NB4 (cell line): Measurements from ENCODE around the gene AVPR1A.

ENCODE experiments used
- DNase-seq: peaks from one replicate; pipeline ENCODE4 v3.0.0; 2010; ENCODE audit warnings: low read depth
- H3K4me3 ChIP-seq: one replicate; pipeline ENCODE4 v1.5.1; 2011; ENCODE audit warnings: mild to moderate bottlenecking, low read depth, low read length, moderate library complexity
- MYC ChIP-seq: IDR thresholded peaks from 2 replicates; pipeline ENCODE4 v1.6.1; 2011; ENCODE audit warnings: low read depth, low read length
- POLR2A ChIP-seq: IDR thresholded peaks from 2 replicates; pipeline ENCODE4 v1.6.1; 2011; ENCODE audit warnings: mild to moderate bottlenecking; ENCODE audit not compliant: insufficient read length; ENCODE audit errors: extremely low read depth
- TF ChIP-seq, protein P1 (sequence below): IDR thresholded peaks from 2 replicates; pipeline ENCODE4 v1.6.1; 2011; ENCODE audit warnings: low read depth, low read length
- TF ChIP-seq, protein P2 (sequence below): IDR thresholded peaks from one replicate; pipeline ENCODE4 v1.5.1; 2012; ENCODE audit warnings: low read depth, low read length

AVPR1A gene

DNA sequence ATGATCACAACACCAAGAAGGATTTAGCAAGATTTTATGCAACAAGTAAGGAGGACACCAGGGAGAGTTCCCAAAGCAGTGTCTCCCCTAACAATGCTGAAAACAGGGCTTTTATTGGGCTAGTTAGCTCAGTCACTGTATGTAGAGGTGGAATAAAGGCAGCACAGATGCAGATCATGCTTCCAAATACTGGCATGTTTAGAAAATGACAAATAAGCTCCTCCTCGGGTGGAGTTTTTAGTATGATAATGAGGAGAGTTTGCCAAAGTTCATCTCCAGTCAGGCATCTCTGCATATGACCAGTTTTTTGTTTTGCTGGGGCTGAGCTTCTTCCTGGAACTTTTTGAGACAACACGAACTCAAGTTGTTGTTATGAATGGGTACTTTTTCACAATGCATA is 4.4 kb upstream of the AVPR1A start:
- TF ChIP-seq MYC (no peak), POLR2A (no peak)
- TF ChIP-seq, protein P1, sequence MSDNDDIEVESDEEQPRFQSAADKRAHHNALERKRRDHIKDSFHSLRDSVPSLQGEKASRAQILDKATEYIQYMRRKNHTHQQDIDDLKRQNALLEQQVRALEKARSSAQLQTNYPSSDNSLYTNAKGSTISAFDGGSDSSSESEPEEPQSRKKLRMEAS: no peak
- TF ChIP-seq, protein P2, sequence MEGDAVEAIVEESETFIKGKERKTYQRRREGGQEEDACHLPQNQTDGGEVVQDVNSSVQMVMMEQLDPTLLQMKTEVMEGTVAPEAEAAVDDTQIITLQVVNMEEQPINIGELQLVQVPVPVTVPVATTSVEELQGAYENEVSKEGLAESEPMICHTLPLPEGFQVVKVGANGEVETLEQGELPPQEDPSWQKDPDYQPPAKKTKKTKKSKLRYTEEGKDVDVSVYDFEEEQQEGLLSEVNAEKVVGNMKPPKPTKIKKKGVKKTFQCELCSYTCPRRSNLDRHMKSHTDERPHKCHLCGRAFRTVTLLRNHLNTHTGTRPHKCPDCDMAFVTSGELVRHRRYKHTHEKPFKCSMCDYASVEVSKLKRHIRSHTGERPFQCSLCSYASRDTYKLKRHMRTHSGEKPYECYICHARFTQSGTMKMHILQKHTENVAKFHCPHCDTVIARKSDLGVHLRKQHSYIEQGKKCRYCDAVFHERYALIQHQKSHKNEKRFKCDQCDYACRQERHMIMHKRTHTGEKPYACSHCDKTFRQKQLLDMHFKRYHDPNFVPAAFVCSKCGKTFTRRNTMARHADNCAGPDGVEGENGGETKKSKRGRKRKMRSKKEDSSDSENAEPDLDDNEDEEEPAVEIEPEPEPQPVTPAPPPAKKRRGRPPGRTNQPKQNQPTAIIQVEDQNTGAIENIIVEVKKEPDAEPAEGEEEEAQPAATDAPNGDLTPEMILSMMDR: no peak
- H3K4me3 ChIP-seq: no peak overlapping the region
- no peak for DNase-seq

DNA sequence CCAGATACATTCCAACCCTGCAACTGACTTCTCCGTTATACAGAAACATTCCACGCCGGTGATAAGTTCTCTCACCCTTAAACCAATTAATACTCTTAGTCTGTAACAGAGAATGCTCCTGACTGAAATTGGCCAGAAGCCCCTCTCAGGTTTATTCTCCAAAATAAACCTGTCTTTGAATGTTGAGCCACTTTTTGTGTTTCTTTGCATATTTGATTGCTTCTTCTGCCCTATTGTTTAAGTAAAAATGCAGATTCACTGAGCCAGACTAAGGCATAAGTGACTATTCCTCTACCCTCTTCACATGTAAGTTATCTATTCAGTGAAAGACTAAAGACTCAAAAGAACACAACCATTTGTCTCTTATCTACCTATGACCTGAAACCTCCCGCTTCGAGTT is 3.6 kb upstream of the AVPR1A start:
- TF ChIP-seq MYC: no peak
- TF ChIP-seq, protein P2: no peak
- TF ChIP-seq, protein P1: no peak
- no peak for TF ChIP-seq POLR2A
- no peak for DNase-seq
- no peak overlapping the region for H3K4me3 ChIP-seq

DNA sequence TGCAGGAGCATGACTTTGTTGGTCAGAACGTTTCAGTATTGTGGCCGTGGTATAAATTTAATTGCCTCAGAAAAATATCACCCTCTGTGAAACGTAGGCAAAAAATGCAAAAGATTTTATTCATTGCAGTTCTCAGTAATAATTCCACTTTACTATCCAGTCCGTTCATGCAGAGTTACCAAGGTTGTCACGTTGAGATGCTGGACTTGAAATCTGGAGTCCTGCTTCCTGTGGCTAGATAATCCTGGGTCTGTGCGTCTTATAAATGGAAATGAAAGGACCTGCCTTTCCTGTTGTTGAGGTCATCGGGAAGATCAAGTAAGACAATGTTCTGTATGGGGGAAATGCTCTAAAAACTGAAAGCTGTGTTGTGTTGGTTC is 1.3 kb upstream of the AVPR1A start:
- no peak overlapping the region for H3K4me3 ChIP-seq
- no peak for DNase-seq
- TF ChIP-seq MYC: no peak
- TF ChIP-seq, protein P1: no peak
- no peak for TF ChIP-seq POLR2A
- TF ChIP-seq, protein P2: no peak

DNA sequence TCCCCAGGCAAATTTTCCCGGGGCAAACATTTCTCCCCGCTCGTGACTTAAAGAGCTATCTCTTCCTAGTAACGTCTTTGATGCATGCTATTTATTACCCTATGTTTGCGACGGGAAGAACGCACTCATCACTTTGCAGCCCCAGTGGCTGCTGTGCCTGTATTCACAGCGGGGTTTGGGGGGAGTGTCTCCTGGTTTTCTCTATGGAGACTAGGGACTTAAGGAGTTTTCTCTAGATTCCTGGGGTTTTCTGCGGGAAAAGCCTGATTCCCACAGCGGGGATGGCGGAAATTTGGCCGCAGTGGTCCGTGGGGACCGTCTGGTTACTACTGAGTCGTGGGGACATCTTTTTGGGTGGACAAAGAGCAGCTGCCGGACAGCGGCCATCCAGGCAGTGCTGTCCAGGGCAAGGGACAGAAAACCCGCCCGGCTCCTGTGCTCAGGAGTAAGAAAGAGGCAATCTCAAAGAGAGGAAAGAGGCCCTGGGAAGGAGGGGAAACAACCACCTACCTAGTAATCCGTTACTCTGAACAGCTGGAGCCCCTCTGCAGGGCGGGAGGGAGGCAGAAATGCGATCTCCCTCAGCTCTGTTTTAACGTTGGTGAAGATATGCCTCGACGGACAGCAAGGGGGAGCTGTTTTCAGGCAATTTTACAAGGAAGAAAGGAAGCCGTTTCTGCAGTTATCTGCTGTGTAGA is 771 bp upstream of the AVPR1A start:
- H3K4me3 ChIP-seq: no peak overlapping the region
- no peak for TF ChIP-seq POLR2A
- TF ChIP-seq, protein P2: peak; percentile 91
- DNase-seq: peak; percentile 63

DNA sequence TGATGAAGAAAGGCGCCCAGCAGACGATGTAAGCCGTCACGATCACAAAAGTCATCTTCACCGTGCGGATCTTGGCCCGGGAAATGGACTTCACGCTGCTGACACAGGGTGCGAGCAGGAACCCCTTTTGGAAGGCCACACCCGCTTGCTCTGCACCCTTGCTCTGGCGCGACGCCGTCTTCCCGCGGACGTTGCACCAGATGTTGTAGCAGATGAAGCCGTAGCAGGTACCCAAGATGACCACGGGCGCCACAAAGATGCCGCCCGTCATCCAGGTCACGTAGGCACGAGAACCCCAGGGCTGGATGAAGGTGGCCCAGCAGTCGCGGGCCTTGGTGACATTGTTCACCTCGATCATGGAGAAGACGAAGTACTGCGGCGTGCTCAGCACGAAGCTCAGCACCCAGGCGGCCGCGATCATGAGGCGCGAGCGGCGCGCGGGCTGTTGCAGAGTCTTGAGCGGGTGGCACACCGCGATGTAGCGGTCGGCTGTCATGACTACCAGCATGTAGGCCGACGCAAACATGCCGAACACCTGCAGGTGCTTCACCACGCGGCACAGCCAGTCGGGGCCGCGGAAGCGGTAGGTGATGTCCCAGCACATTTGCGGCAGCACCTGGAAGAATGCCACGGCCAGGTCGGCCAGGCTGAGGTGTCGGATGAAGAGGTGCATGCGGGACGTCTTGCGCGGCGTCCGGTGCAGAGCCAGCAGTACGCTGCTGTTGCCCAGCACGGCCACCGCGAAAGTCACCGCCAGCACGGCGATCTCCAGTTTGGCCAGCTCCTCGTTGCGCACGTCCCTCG is 890 bp downstream of the AVPR1A start:
- no peak overlapping the region for H3K4me3 ChIP-seq
- TF ChIP-seq POLR2A (no peak), MYC (no peak)
- TF ChIP-seq, protein P1: no peak
- TF ChIP-seq, protein P2: no peak
- no peak for DNase-seq
